GM21737 (cell line): ENCODE data around the gene RSL24D1.

Experiments
- ATAC-seq: cut with Tn5 transposase; IDR thresholded peaks from one replicate; pipeline ENCODE4 v1.9.1; 2021; ENCODE audit warnings: mild to moderate bottlenecking, moderate library complexity; ENCODE audit not compliant: unreplicated experiment

Gene RSL24D1

DNA sequence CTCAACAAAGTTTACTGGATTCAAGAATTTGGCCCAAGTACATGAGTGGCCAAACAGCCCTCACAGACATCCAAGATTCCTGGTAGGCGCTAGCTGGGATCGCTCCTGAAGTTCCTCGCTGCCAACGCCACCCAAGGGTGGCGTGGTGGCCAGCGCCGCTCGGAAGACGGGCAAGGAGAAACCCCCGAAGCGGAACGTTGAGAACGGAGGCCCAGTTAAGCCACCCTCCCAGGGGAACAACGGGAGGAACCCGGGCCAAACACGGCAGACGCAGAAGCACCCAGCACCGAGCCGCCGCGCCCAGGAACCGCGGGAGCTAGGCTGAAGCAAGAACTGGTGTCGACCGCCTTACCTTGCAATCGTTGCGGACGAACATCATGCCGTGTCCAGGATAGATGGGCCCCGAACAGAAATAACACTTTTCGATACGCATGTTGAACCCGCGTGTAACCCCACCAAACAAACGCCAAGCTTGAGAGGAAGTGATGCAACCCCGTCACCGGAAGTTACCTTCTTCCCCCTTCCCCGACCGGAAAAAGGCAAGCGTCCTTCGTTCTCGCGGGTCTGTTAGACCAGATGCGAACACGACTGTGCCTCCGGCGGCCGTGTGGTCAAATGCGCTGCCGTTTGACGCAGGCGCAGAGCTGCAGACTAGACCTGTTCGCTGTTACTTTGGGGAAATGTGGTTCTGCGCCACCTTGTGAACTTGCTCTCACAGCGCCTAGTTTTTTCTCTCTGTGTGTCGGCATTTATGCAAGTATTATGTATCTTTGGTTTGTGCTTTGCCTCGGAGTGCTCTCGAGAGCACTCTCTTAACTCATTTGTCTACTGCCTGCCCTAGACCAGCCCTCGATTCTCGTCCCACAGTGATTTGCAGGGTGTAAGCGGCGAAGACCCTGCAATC is at the start of gene RSL24D1:
RSL24D1 (minus strand) TSS at position 484 of the 904 bp plus-strand sequence; CDS start at position 433, 51 bp downstream.
- ATAC-seq = peak; percentile 98

GRCh38 chr15:55245059-55245458 is 48.3 kb upstream of the RSL24D1 start:
- ATAC-seq = no peak

- no peak for ATAC-seq
Measured at GRCh38 chr15:55241891-55242290, 45.1 kb upstream of the RSL24D1 start.

GRCh38 chr15:55241186-55241585 is 44.4 kb upstream of the RSL24D1 start:
- ATAC-seq = no peak

GRCh38 chr15:55240125-55240760 is 43.5 kb upstream of the RSL24D1 start:
- ATAC-seq = no peak

- no peak for ATAC-seq
Measured at GRCh38 chr15:55239440-55240124, 42.8 kb upstream of the RSL24D1 start.

- no peak for ATAC-seq
Measured at GRCh38 chr15:55238877-55239276, 42.1 kb upstream of the RSL24D1 start.

GRCh38 chr15:55237219-55238130 is 40.7 kb upstream of the RSL24D1 start:
- ATAC-seq = no peak

GRCh38 chr15:55235546-55236036 is 38.9 kb upstream of the RSL24D1 start:
- no peak for ATAC-seq

GRCh38 chr15:55234800-55235104 is 38.0 kb upstream of the RSL24D1 start:
- no peak for ATAC-seq

- no peak for ATAC-seq
Measured at GRCh38 chr15:55234104-55234799, 37.5 kb upstream of the RSL24D1 start.

- no peak for ATAC-seq
Measured at GRCh38 chr15:55231455-55231854, 34.7 kb upstream of the RSL24D1 start.

- ATAC-seq = no peak
Measured at GRCh38 chr15:55230953-55231352, 34.2 kb upstream of the RSL24D1 start.

GRCh38 chr15:55230051-55230670 is 33.4 kb upstream of the RSL24D1 start:
- no peak for ATAC-seq

DNA sequence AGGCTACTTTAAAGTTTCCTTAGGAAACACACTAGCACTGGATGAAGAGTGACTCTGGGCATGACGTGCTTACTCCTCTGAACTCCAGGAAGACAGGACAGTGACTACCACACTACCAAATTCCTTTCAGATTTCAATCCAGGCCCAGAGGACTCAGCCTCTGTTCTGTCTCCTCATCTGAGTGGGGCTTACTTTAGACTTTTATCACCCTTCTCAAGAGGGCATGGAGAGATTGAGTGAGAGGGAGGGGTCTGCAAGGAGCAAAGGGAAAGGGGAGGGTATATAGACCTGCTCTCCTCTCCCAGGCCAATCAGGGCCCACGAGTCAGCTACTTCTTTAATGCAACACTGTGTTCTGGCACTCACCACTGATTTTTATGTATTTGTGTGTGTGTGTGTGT is 29.4 kb upstream of the RSL24D1 start:
- no peak for ATAC-seq

- no peak for ATAC-seq
Measured at GRCh38 chr15:55224892-55225291, 28.2 kb upstream of the RSL24D1 start.

DNA sequence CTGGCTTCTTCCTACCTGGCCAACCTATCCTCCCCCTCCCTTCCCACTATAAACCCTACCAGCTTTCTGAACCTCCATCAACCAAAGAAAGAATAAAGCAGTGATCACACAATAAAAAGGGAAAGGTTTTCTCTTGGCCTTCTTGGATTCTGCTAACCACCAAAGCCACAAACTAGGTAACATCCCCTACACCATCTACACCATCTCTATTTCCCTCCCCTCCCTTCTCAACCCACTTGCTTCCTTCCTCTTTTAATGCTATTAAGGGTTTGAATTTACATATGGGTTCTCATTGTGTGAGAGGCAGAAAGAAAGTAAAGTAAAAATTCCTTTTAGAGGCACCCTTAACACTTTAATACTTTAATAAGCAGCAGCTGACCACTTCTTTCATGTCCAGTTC is 25.8 kb upstream of the RSL24D1 start:
- ATAC-seq = peak; percentile 53

- peak; percentile 49 for ATAC-seq
Measured at GRCh38 chr15:55221090-55222011, 24.6 kb upstream of the RSL24D1 start.
